HG03342 (cell line): ENCODE results near the gene GJB1.

Experiments
- ATAC-seq: cut with Tn5 transposase; IDR thresholded peaks from one replicate; pipeline ENCODE4 v1.9.1; 2021; ENCODE audit warnings: mild to moderate bottlenecking, moderate library complexity; ENCODE audit not compliant: unreplicated experiment

The GJB1 gene

GRCh38 chrX:71214604-71215337, 8.3 kb upstream of the GJB1 start:
- no peak for ATAC-seq

DNA sequence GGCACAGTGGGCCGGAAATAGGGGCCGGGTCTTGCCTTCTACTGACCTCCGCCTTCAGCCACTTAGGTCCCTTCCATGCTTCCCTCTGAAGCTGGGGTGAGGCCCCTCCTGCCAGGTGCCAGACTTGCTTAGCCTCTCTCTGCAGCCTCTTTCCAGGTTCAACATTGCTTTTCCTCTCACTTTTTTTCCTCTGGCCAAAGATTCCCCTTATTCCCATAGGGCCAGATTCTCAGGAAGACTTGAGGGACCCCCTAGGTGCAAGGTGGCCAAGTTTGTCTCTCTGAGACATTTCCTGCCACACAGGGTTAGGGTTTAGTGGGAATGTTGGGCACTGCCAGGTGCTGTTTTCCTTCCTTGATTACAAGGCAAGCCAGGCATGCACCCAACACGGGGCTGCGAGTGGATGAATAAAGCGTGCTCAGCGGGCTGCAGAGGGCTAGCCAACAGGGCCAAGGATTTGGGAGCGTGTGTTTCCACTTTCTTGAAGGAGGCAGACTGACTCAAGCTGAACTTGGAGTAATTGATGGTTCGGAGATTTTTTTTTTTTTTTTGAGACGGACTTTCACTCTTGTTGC, 7.6 kb upstream of the GJB1 start:
- ATAC-seq, result no peak

DNA sequence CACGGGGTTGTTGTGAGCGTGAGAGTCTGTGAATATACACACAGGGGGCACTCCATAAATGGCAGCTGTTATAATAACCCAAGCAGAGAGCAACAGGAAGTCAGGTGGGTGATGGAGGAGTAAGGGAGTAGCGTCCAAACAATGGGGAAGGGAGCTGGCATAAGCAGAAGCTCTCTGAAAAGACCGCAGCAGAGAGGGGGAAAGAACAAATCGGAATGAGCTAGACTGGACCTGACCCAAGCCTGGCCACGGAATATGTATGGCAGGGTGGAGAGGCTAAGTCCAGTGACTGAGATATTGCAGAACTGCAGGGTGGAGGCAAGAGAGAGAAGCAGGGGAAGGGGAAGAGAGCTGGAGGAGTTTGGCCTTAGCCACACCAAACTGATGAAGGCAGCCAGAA, 6.5 kb upstream of the GJB1 start:
- ATAC-seq, result no peak

GRCh38 chrX:71217298-71217697, 5.7 kb upstream of the GJB1 start:
- ATAC-seq, result no peak

- ATAC-seq, result no peak
Measured at GRCh38 chrX:71221145-71221544, 1.9 kb upstream of the GJB1 start.

DNA sequence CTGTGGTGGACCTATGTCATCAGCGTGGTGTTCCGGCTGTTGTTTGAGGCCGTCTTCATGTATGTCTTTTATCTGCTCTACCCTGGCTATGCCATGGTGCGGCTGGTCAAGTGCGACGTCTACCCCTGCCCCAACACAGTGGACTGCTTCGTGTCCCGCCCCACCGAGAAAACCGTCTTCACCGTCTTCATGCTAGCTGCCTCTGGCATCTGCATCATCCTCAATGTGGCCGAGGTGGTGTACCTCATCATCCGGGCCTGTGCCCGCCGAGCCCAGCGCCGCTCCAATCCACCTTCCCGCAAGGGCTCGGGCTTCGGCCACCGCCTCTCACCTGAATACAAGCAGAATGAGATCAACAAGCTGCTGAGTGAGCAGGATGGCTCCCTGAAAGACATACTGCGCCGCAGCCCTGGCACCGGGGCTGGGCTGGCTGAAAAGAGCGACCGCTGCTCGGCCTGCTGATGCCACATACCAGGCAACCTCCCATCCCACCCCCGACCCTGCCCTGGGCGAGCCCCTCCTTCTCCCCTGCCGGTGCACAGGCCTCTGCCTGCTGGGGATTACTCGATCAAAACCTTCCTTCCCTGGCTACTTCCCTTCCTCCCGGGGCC, 1.2 kb downstream of the GJB1 start:
- no peak for ATAC-seq

- no peak for ATAC-seq
Measured at GRCh38 chrX:71225009-71225408, 2.0 kb downstream of the GJB1 start.

DNA sequence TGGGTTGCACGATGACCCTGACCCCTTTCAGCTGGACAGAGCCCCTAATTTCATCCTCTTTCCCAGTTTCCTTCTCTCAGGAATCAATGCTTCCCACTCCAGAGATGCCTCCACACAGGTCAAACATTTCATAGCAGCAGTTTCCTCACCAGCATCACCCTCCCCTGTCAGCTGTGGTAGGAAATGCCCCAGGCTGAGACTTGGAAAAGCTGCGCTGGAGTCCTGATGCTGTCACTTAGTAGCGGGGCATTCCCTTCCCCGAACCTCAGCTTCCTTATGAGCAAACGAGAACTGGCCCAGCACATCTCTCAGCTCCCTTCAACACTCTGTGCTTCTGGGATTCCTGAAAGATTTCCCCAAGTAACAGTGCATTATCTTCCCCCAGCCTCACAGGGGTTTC, 2.7 kb downstream of the GJB1 start:
- ATAC-seq, result no peak

- ATAC-seq, result no peak
Measured at GRCh38 chrX:71227370-71228062, 4.5 kb downstream of the GJB1 start.

DNA sequence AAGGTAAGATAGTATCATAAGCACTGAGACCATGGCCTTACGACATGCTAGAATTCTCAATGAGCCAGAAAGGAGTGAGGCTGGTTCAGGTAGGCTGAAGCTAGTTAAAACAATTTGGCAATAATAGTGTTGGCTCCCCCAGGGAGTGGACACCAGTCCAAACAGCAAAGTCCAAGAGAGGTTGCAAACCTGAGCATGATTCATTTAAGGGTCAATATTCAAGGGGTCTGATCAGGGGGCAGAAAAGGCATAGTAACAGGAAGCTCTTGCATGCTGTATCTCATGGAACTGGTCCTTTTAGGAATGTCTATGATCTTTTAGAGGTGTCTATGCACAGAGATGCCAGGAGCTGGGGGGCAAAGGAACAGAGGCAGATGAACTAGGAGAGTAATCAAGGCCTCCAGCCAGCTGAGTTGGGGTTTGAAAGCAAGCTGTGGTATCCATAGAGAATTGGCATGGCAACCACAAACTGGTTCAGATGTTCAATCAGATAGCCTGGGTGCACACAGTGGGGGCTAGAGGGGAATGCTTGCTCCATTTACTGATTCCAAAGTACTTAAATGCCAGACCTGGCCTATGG, 5.1 kb downstream of the GJB1 start:
- no peak for ATAC-seq

DNA sequence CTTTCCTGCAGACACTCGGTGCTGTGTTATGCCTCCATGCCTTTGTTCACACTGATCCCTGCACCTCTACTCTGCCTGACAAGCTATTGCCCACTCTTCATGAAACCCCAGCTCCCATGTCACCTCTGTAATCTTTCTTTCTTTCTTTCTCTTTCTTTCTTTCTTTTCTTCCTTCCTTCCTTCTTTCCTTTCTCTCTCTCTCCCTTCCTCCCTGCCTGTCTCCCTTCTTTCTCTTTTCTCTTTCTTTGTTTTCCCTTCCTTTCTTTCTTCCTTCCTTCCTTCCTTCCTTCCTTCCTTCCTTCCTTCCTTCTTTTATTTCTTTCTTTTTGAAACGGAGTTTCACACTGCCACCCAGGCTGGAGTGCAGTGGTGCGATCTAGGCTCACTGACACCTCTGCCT, 12.5 kb downstream of the GJB1 start:
- no peak for ATAC-seq

- ATAC-seq, result no peak
Measured at GRCh38 chrX:71236836-71237235, 13.8 kb downstream of the GJB1 start.

DNA sequence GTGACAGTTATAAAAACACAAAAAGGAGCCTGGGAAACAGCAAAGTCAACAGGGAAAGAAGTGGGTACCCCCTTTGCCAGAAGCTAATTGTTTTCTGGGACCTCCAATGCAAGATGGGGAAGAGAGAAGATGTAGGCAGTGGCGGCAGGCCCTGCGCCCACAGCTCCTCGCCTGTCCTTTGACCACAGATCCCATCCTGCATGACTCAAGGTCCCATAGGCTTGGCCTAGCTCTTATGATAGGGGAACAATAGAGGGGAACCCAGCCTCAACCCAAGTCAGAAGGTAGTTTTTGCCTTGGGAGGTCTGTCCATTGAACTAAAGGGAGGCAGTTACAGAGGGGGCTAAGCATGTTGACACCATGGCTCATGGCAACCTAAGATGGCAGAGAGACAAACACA, 16.8 kb downstream of the GJB1 start:
- no peak for ATAC-seq

DNA sequence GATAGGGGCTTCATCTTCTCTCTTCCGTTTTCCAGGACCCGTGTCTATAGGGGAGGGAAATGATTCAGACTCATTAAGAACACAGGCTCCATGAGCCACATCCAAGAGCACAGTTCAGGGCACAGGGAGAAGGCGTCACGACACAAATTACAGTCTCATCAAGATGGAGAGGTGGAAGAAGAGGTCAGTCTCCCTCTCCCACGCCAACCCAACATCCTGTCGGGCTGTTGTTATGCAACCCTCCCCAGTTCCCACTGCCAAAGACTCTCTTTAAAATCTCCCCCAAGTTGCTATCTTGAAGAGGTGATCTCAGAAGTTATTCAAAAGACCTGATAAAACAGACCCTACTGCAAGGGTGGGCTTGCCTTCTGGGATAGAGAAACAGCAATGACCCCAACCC, 18.3 kb downstream of the GJB1 start:
- ATAC-seq, result no peak

GRCh38 chrX:71244359-71245128, 21.5 kb downstream of the GJB1 start:
- no peak for ATAC-seq

GRCh38 chrX:71245159-71245558, 22.1 kb downstream of the GJB1 start:
- ATAC-seq, result no peak

DNA sequence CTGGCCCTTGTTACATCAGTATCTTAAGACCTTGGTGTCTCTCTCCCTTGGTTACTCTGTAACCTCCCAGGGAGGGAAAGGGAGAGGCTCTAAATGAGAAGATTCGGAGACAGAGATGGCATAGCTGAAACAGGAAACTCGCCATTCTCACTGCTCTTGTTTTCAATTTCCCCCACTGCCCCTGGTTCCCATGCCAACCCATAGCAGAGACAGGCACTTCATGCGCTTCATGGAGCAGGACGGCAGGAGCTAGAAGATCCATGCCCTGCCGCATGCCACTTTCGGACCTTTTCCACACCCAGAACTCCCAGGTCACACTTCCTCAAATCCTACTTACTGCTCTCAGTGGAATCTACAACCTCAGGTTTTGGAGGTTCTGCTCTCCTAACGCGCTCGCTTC, 27.8 kb downstream of the GJB1 start:
- no peak for ATAC-seq

GRCh38 chrX:71251466-71251973, 28.5 kb downstream of the GJB1 start:
- no peak for ATAC-seq

- ATAC-seq, result no peak
Measured at GRCh38 chrX:71252221-71252620, 29.2 kb downstream of the GJB1 start.

DNA sequence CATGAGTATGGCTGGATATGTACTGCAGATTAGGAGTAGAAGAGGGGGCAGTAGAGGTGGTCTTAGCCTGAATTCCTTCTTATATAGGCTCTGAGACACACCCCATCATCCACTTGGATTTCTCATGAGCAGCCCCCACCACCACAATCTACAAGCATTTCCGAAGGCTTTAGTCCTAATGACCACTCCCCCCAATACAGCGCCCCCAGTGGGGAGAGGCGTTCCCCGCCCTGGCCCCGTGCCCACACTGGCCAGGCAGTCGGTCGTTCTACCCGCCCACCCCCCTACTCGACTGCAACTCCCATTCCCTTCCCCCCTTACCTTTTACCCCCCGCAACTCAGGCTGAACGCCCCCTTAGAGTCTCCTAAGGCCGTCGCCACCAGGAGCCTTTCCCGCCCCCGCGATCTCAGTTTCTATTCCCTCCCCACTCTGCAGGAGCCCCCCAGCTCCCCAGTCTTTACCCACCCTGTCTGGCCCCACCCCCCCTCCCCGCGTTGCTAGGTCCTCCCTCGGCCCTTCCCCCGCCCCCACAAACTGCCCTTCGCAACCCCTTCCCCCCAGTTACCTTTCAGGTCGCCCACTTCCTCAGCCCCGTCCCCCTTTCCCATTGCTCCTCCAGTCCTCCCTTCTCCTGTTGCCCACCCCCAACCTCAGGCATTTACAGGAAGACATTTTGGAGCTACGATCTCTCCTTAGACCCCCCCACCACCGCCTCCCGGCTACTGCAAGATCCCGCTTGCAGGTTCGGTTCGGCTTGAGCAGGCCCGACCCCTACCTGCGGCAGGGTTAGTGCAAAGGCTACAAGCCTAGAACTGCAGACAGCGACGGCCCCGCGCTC, 30.4 kb downstream of the GJB1 start:
- ATAC-seq, result no peak
